NB4 (cell line): ENCODE results near the gene JADE3.

Experiments
- MYC ChIP-seq: IDR thresholded peaks from 2 replicates; pipeline ENCODE4 v1.6.1; 2011; ENCODE audit warnings: low read depth, low read length
- POLR2A ChIP-seq: IDR thresholded peaks from 2 replicates; pipeline ENCODE4 v1.6.1; 2011; ENCODE audit warnings: mild to moderate bottlenecking; ENCODE audit not compliant: insufficient read length; ENCODE audit errors: extremely low read depth
- TF ChIP-seq, protein P1 (sequence below): IDR thresholded peaks from one replicate; pipeline ENCODE4 v1.5.1; 2012; ENCODE audit warnings: low read depth, low read length
- TF ChIP-seq, protein P2 (sequence below): IDR thresholded peaks from 2 replicates; pipeline ENCODE4 v1.6.1; 2011; ENCODE audit warnings: low read depth, low read length

DNA sequence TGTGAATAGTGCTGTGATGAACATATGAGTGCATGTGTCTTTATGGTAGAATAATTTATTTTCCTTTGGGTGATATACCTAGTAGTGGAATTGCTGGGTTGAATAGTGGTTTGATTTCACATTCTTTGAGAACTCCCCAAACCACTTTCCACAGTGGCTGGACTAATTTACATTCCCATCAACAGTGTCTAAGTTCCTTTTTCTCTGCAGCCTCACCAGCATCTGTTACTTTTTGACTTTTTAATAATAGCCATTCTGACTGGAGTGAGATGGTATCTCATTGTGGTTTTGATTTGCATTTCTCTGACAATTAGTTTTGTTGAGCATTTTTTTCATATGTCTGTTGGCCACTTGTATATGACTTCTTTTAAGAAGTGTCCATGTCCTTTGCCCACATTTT is 29.1 kb downstream of the JADE3 start:
- TF ChIP-seq, protein P1, sequence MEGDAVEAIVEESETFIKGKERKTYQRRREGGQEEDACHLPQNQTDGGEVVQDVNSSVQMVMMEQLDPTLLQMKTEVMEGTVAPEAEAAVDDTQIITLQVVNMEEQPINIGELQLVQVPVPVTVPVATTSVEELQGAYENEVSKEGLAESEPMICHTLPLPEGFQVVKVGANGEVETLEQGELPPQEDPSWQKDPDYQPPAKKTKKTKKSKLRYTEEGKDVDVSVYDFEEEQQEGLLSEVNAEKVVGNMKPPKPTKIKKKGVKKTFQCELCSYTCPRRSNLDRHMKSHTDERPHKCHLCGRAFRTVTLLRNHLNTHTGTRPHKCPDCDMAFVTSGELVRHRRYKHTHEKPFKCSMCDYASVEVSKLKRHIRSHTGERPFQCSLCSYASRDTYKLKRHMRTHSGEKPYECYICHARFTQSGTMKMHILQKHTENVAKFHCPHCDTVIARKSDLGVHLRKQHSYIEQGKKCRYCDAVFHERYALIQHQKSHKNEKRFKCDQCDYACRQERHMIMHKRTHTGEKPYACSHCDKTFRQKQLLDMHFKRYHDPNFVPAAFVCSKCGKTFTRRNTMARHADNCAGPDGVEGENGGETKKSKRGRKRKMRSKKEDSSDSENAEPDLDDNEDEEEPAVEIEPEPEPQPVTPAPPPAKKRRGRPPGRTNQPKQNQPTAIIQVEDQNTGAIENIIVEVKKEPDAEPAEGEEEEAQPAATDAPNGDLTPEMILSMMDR = no peak
- TF ChIP-seq POLR2A (no peak), MYC (no peak)
- TF ChIP-seq, protein P2, sequence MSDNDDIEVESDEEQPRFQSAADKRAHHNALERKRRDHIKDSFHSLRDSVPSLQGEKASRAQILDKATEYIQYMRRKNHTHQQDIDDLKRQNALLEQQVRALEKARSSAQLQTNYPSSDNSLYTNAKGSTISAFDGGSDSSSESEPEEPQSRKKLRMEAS = no peak
